Ovary (tissue), 3 donors: Measurements from ENCODE around the gene TYMS.

Experiments used
- CTCF ChIP-seq, 3 donors: fragments of 450-650 bp in 2 of 3; fragments of 200-600 bp in 1 of 3; IDR thresholded peaks; one replicate each; pipeline versions ENCODE4 v1.5.1 to v1.8.0; 2016 to 2022; ENCODE audit warnings: antibody characterized with exemption in 3 of 3, mild to moderate bottlenecking in 1 of 3
- POLR2A ChIP-seq: fragments of 450-650 bp; IDR thresholded peaks from one replicate; pipeline ENCODE4 v1.6.1; 2017; ENCODE audit warnings: antibody characterized with exemption, mild to moderate bottlenecking, moderate library complexity
- donor health status: DM: no; HTN: no; CAD: no.

GRCh38 chr18:692824-693223 is 35.4 kb downstream of the TYMS start:
- TF ChIP-seq CTCF (IDR thresholded peaks at IDR 0.05) (no peak), POLR2A (no peak)
